H9 (cell line): ENCODE results near the gene IL16. TPM values are rescaled to one million over a fixed set of nuclear protein-coding genes. Genes with fewer than 3 reads are reported as not detected.

ENCODE experiments used
- DNase-seq: peaks from one replicate; pipeline ENCODE4 v3.0.0-alpha.2; 2017
- H2AFZ ChIP-seq: one replicate; pipeline ENCODE4 v1.6.1; 2013; ENCODE audit warnings: mild to moderate bottlenecking, low read length, control low read depth, moderate library complexity
- H2AK5ac ChIP-seq: 2 replicates; pipeline ENCODE4 v1.6.1; 2013; ENCODE audit warnings: low read length, control low read depth, mixed read lengths; ENCODE audit not compliant: insufficient read length
- H2BK120ac ChIP-seq: one replicate; pipeline ENCODE4 v1.6.1; 2013; ENCODE audit warnings: low read depth, mild to moderate bottlenecking, low read length, control low read depth, inconsistent platforms; ENCODE audit not compliant: poor library complexity, severe bottlenecking
- H2BK12ac ChIP-seq: 2 replicates; pipeline ENCODE4 v1.6.1; 2013; ENCODE audit warnings: low read length, control low read depth, mixed read lengths, low read depth; ENCODE audit not compliant: insufficient read length
- H2BK15ac ChIP-seq: 2 replicates; pipeline ENCODE4 v1.6.1; 2013; ENCODE audit warnings: low read depth, low read length, control low read depth
- H2BK20ac ChIP-seq: one replicate; pipeline ENCODE4 v1.6.1; 2013; ENCODE audit warnings: low read depth, mild to moderate bottlenecking, low read length, control low read depth, inconsistent platforms; ENCODE audit not compliant: poor library complexity, severe bottlenecking
- H2BK5ac ChIP-seq: 2 replicates; pipeline ENCODE4 v1.6.1; 2013; ENCODE audit warnings: low read length, control low read depth, mixed read lengths; ENCODE audit not compliant: insufficient read length
- H3K14ac ChIP-seq: 2 replicates; pipeline ENCODE4 v1.6.1; 2013; ENCODE audit warnings: low read length, control low read depth; ENCODE audit not compliant: insufficient read depth
- H3K18ac ChIP-seq: 2 replicates; pipeline ENCODE4 v1.6.1; 2013; ENCODE audit warnings: low read depth, mild to moderate bottlenecking, mixed read lengths, low read length, control low read depth; ENCODE audit not compliant: insufficient read length
- H3K23ac ChIP-seq: 2 replicates; pipeline ENCODE4 v1.6.1; 2013; ENCODE audit warnings: low read length, control low read depth, mixed read lengths, low read depth; ENCODE audit not compliant: insufficient read length
- H3K23me2 ChIP-seq: 2 replicates; pipeline ENCODE4 v1.6.1; 2013; ENCODE audit warnings: low read depth, mild to moderate bottlenecking, mixed read lengths, low read length, control low read depth; ENCODE audit not compliant: insufficient read length, poor library complexity, severe bottlenecking
- H3K27ac ChIP-seq: 2 replicates; pipeline ENCODE4 v1.5.1; 2013; ENCODE audit warnings: low read length, control low read depth, mixed read lengths, low read depth; ENCODE audit not compliant: insufficient read length
- H3K27me3 ChIP-seq: 2 replicates; pipeline ENCODE4 v1.6.1; 2013; ENCODE audit warnings: low read length, control low read depth, inconsistent platforms; ENCODE audit not compliant: insufficient read depth
- H3K4ac ChIP-seq: 2 replicates; pipeline ENCODE4 v1.6.1; 2013; ENCODE audit warnings: low read depth, mild to moderate bottlenecking, control low read depth, inconsistent platforms, low read length, moderate library complexity
- H3K4me1 ChIP-seq: 2 replicates; pipeline ENCODE4 v1.6.1; 2013; ENCODE audit warnings: low read length, control low read depth, inconsistent platforms; ENCODE audit not compliant: insufficient read depth
- H3K4me2 ChIP-seq: 2 replicates; pipeline ENCODE4 v1.6.1; 2013; ENCODE audit warnings: low read length, control low read depth, mixed read lengths; ENCODE audit not compliant: insufficient read length, insufficient read depth
- H3K56ac ChIP-seq: 2 replicates; pipeline ENCODE4 v1.6.1; 2013; ENCODE audit warnings: low read depth, mild to moderate bottlenecking, mixed read lengths, low read length, control low read depth; ENCODE audit not compliant: insufficient read length
- H3K79me1 ChIP-seq: 2 replicates; pipeline ENCODE4 v1.6.1; 2013; ENCODE audit warnings: low read depth, mild to moderate bottlenecking, moderate library complexity, low read length, control low read depth, inconsistent platforms; ENCODE audit not compliant: insufficient read depth, poor library complexity, severe bottlenecking
- H3K79me2 ChIP-seq: 2 replicates; pipeline ENCODE4 v1.6.1; 2013; ENCODE audit warnings: low read length, control low read depth, inconsistent platforms; ENCODE audit not compliant: insufficient read depth
- H3K9ac ChIP-seq: 2 replicates; pipeline ENCODE4 v1.6.1; 2013; ENCODE audit warnings: low read length, control low read depth, mixed read lengths; ENCODE audit not compliant: insufficient read length; ENCODE audit errors: extremely low read depth
- H3K9me3 ChIP-seq: one replicate; pipeline ENCODE4 v1.6.1; 2013; ENCODE audit warnings: low read depth, low read length, inconsistent platforms; ENCODE audit not compliant: control insufficient read depth
- H3T11ph ChIP-seq: one replicate; pipeline ENCODE4 v1.6.1; 2013; ENCODE audit warnings: mild to moderate bottlenecking, low read length, control low read depth, inconsistent platforms
- H4K20me1 ChIP-seq: one replicate; pipeline ENCODE4 v1.6.1; 2013; ENCODE audit not compliant: control insufficient read depth, insufficient read length, insufficient read depth
- H4K5ac ChIP-seq: 2 replicates; pipeline ENCODE4 v1.6.1; 2013; ENCODE audit warnings: low read depth, mild to moderate bottlenecking, mixed read lengths, low read length, control low read depth; ENCODE audit not compliant: insufficient read length
- H4K8ac ChIP-seq: replicated peaks from 2 replicates; pipeline ENCODE4 v1.6.1; 2013; ENCODE audit warnings: low read length, control low read depth, mixed read lengths, low read depth; ENCODE audit not compliant: insufficient read length
- H4K91ac ChIP-seq: 2 replicates; pipeline ENCODE4 v1.6.1; 2013; ENCODE audit warnings: low read depth, mild to moderate bottlenecking, moderate library complexity, mixed read lengths, low read length, control low read depth; ENCODE audit not compliant: insufficient read length
- H3K27ac Mint-ChIP-seq, 3 experiments: 2 replicates in 2 of 3; 3 replicates in 1 of 3; pipeline ENCODE4 v1.8.0; 2020 to 2021; ENCODE audit warnings: mixed read lengths in 3 of 3, mild to moderate bottlenecking in 1 of 3, moderate library complexity in 1 of 3
- H3K27me3 Mint-ChIP-seq: 2 replicates; pipeline ENCODE4 v1.8.0; 2021; ENCODE audit warnings: low read depth, mild to moderate bottlenecking, moderate library complexity, mixed read lengths
- H3K36me3 Mint-ChIP-seq, 3 experiments: 2 replicates in 2 of 3; 3 replicates in 1 of 3; pipeline ENCODE4 v1.8.0; 2020 to 2021; ENCODE audit warnings: low read depth in 3 of 3, mixed read lengths in 3 of 3; ENCODE audit not compliant: insufficient read depth in 1 of 3
- H3K4me1 Mint-ChIP-seq, 2 experiments: 2 replicates each; pipeline ENCODE4 v1.8.0; 2020; ENCODE audit warnings: mixed read lengths in 2 of 2
- H3K4me3 Mint-ChIP-seq, 2 experiments: 2 replicates in 1 of 2; 3 replicates in 1 of 2; pipeline ENCODE4 v1.8.0; 2020 to 2021; ENCODE audit warnings: mild to moderate bottlenecking in 2 of 2, mixed read lengths in 2 of 2, moderate library complexity in 1 of 2
- H3K9me3 Mint-ChIP-seq, 2 experiments: 2 replicates in 1 of 2; 3 replicates in 1 of 2; pipeline ENCODE4 v1.8.0; 2020; ENCODE audit warnings: mild to moderate bottlenecking in 2 of 2, mixed read lengths in 2 of 2, moderate library complexity in 1 of 2
- CTCF ChIP-seq: fragments of 200-600 bp; sonication (generic); conservative IDR thresholded peaks from 3 replicates; pipeline ENCODE4 v1.8.0; 2021; ENCODE audit warnings: antibody characterized with exemption, mild to moderate bottlenecking
- WGBS: extraction: QIAGEN DNeasy Blood & Tissue Kit; methylation state at CpG from one replicate; pipeline ENCODE4 v1.1.7; 2013; ENCODE audit warnings: missing lambda C conversion rate, low lambda C conversion rate, mixed read lengths; ENCODE audit not compliant: insufficient read length; ENCODE audit errors: extremely low coverage; 5-methylcytosine and 5-hydroxymethylcytosine counted together
- total RNA-seq: library from RNA; stranded (reverse); gene quantifications from 2 replicates; pipeline ENCODE4 v1.2.1, GENCODE V29; 2021

The IL16 gene
- total RNA-seq, 1 experiment from 2014 or later, result 0.28 TPM

DNA sequence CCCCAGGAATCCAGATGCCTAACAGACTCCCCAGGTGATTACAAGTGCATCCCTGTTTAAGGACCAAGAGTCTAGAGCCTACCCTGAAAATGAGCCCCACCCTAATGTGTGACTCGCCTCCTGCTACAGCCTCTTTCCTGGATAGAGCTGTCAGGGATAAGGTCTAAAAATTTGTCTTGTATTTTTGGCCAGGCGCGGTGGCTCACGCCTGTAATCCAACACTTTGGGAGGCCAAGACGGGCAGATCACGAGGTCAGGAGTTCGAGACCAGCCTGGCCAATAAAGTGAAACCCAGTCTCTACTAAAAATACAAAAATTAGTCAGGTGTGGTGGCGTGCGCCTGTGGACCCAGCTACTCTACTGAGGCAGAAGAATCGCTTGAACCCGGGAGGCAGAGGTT lies 166.1 kb downstream of the IL16 start:
- no peak overlapping the region for H2BK12ac ChIP-seq
- Mint-ChIP-seq H3K4me3 (no peak overlapping the region), H3K36me3 (no peaks in the 10 kb centered on the region; a peak in 1 of 7 replicates), H3K27me3 (no peaks in the 10 kb centered on the region; the same call in 1 of the 2 replicates), H3K9me3 (no peaks in the 10 kb centered on the region), H3K4me1 (no peaks in the 10 kb centered on the region), H3K27ac (no peak overlapping the region)
- H3K14ac ChIP-seq, result no peak overlapping the region
- H2AK5ac ChIP-seq, result no peak overlapping the region
- TF ChIP-seq CTCF, result no peak
- H2BK15ac ChIP-seq, result no peak overlapping the region
- H3K79me2 ChIP-seq, result no peaks in the 10 kb centered on the region
- no peak overlapping the region for H3K9ac ChIP-seq
- no peak overlapping the region for H4K8ac ChIP-seq
- H3T11ph ChIP-seq, result no peak overlapping the region
- no CpG with 5 or more reads among the region's 11 CpGs for WGBS
- no peaks in the 10 kb centered on the region for H3K27me3 ChIP-seq
- no peak overlapping the region for H3K18ac ChIP-seq
- no peak overlapping the region for H3K23ac ChIP-seq
- H3K4ac ChIP-seq, result no peak overlapping the region
- no peak overlapping the region for H3K27ac ChIP-seq
- H3K4me2 ChIP-seq, result no peak overlapping the region
- no peak overlapping the region for H3K56ac ChIP-seq
- H4K5ac ChIP-seq, result no peak overlapping the region
- no peak for DNase-seq
- no peaks in the 10 kb centered on the region for H3K9me3 ChIP-seq
- H3K79me1 ChIP-seq, result no peaks in the 10 kb centered on the region
- H2BK120ac ChIP-seq, result no peak overlapping the region
- H3K23me2 ChIP-seq, result no peaks in the 10 kb centered on the region
- H4K91ac ChIP-seq, result no peak overlapping the region
- no peak overlapping the region for H2BK20ac ChIP-seq
- H3K4me1 ChIP-seq, result no peaks in the 10 kb centered on the region
- H4K20me1 ChIP-seq, result no peaks in the 10 kb centered on the region
- no peak overlapping the region for H2BK5ac ChIP-seq
- no peak overlapping the region for H2AFZ ChIP-seq
